ENCODE results near the gene AAMDC.

The AAMDC gene

DNA sequence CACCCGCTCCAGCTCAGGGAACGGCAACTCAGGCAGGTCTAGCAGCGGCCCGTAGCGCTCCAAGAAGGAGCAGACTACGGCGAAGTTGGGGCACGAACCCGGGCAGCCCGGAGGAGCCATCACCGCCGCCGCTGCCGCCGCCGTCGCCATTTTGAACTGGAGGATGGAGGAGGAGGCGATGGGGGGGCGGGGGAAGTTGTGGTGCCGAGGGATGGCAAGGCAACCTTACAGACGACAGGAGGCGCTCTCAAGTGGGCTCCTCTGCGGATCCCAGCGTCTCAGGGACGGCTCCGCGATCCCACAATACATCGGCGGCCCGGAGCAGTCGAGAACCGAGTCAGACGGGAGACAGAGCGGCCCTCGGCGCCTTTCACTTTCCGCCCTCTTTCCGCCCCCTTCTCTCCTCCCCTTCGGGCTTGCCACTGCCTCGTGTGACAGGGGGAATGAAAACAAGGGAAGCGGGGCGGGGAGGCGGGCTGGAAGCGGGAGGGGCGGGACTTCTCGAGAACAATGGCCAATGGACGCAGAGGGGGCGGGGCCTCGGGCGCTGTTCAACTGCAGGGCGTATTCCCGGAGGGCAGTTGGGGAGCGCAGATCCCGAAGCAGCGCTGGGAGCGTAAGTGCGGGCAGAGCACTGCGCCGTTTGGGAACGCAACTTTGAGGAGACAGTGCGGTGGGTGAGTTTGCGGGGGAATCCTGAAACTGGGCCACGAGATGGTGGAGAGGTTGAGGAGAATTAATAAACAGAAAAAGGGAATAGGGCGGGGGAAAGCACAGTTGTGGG, at the start of gene AAMDC, which contains the start of gene RSF1:
AAMDC (plus strand) TSS at position 580 of the 784 bp plus-strand sequence. CDS start 21,353 bp downstream, outside the sequence.
RSF1 (minus strand) TSS at position 158 of the 784 bp plus-strand sequence; CDS start at position 150, 8 bp downstream.
- DNase-seq (ENCODE audit: low spot score), result peak; percentile 99
- peak; percentile 86 for FAIRE-seq

- DNase-seq (ENCODE audit: low spot score), result no peak
- FAIRE-seq, result peak; percentile 44
Measured at GRCh38 chr11:77775936-77776335, 45.0 kb upstream of the AAMDC start.

GRCh38 chr11:77776455-77776854, 44.5 kb upstream of the AAMDC start:
- FAIRE-seq, result no peak
- DNase-seq (ENCODE audit: low spot score), result no peak

GRCh38 chr11:77778118-77778517, 42.8 kb upstream of the AAMDC start:
- DNase-seq (ENCODE audit: low spot score) (no peak), FAIRE-seq (no peak)

DNA sequence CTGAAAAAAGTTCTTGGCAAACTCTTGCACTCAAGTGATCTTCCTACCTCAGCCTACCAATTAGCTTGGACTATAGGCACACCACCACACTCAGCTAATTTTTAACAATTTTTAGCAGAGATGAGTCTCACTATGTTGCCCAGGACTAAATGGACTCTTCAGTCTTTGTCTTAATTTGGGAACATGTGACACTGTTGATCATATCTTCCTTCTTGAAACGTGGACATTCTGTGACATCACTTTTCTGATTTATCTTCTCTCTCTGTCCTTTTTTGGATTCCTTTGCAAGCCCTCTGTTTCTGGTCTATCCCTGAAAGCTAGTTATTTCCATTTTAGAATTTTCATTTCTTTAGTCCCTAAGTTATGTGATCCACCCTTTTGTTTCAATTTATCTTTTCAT, 42.4 kb upstream of the AAMDC start:
- DNase-seq (ENCODE audit: low spot score) (no peak), FAIRE-seq (no peak)

- DNase-seq (ENCODE audit: low spot score), result peak; percentile 24
- no peak for FAIRE-seq
Measured at GRCh38 chr11:77779935-77780334, 41.0 kb upstream of the AAMDC start.

- no peak for DNase-seq (ENCODE audit: low spot score)
- no peak for FAIRE-seq
Measured at GRCh38 chr11:77783025-77783424, 37.9 kb upstream of the AAMDC start.

DNA sequence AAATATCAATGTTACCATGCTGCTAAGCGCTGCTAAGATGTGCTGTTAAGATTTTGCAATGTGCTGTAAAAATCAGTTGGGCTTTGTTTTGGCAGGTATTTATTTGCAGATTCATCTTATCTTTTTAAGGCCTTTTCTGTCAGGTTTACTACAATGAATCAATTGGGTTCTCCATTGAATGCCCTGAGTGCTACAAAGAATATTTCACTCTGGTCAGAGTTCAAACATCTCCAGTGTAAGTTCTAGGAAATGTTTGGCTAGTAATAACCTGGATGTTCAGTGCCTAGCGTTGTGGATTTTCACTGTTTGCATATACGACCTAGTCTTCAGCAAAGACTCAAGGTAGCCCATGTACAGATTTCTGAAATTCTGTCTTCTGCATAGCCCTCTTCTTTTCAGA, 36.4 kb upstream of the AAMDC start:
- no peak for FAIRE-seq
- DNase-seq (ENCODE audit: low spot score), result no peak

- DNase-seq (ENCODE audit: low spot score) (no peak), FAIRE-seq (no peak)
Measured at GRCh38 chr11:77789061-77789730, 31.7 kb upstream of the AAMDC start.

DNA sequence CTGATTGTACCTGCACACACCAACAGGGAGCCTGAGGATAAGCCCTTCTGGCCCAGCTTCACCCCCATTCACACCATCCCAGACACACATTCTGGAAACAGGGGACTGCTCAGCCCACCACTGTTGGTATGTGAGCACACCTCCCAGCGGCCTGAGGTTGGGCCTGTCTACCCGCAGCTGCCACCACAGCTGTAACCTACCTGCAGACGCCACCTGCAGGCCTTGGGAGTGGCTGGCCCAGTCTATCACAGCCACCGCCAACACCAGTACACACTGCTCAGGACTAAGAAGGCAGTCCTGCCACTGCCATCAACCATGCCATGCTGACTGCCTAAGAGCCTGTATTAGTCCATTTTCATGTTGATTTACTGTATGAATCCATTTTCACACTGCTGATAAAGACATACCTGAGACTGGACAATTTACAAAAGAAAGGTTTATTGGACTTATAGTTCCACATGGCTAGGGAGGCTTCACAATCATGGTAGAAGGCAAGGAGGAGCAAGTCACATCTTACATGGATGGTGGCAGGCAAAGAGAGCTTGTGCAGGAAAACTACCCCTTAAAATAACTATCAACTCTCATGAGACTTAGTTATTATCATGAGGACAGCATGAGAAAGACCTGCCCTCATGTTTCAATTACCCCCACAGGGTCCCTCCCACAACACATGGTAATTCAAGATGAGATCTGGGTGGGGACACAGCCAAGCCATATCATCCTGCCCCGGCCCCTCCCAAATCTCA, 31.0 kb upstream of the AAMDC start:
- no peak for FAIRE-seq

GRCh38 chr11:77791301-77791700, 29.6 kb upstream of the AAMDC start:
- DNase-seq (ENCODE audit: low spot score), result no peak
- no peak for FAIRE-seq

More for the DNA sequence above, 31.0 kb upstream of the AAMDC start:
- no peak for DNase-seq (ENCODE audit: low spot score)

- DNase-seq (ENCODE audit: low spot score), result no peak
- FAIRE-seq, result no peak
Measured at GRCh38 chr11:77793972-77794371, 27.0 kb upstream of the AAMDC start.

GRCh38 chr11:77799338-77799737, 21.6 kb upstream of the AAMDC start:
- no peak for FAIRE-seq
- no peak for DNase-seq (ENCODE audit: low spot score)

- no peak for FAIRE-seq
Measured at GRCh38 chr11:77800449-77800848, 20.5 kb upstream of the AAMDC start.

DNA sequence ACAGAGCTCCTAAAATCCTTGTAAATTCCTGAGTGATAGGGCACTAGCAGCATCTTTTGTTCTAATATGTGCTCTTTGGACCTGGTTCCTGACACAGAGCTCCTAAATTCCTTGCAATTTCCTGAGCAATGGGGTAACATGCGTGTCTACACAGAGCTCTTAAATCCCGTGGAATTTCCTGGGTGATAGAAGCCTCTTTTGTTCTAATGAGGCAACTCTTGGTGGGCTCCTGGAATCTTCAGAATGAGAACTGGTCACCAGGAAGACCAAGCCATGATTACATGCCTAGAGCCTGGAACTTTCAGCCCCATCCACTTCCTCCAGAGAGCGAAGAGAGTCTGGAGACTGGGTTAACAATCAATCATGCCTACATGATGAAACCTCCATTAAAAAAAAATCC, 19.5 kb upstream of the AAMDC start:
- no peak for DNase-seq (ENCODE audit: low spot score)
- FAIRE-seq, result no peak

More at GRCh38 chr11:77800449-77800848, 20.5 kb upstream of the AAMDC start:
- DNase-seq (ENCODE audit: low spot score), result no peak

- no peak for DNase-seq (ENCODE audit: low spot score)
- FAIRE-seq, result no peak
Measured at GRCh38 chr11:77806415-77806814, 14.5 kb upstream of the AAMDC start.

GRCh38 chr11:77806993-77807392, 14.0 kb upstream of the AAMDC start:
- no peak for FAIRE-seq
- no peak for DNase-seq (ENCODE audit: low spot score)

DNA sequence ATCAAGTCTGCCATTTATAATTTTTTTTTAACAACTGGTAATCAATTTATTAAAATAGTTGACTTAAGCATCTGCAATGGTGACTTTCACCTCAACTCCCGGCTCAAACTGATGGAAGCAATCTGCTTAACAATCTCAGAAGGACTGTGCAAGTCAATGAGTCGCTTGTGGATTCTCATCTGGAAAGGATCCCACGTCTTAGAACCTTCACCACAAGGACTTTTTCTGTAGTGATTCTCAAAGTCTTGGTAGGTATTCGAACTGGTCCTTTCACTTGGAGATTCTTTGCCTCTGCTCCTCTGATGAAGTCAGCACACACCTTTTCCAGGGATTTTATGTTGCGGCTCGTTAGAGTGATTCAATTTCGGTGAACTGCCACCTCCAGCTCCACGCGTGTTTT, 7.7 kb upstream of the AAMDC start:
- FAIRE-seq, result no peak

DNA sequence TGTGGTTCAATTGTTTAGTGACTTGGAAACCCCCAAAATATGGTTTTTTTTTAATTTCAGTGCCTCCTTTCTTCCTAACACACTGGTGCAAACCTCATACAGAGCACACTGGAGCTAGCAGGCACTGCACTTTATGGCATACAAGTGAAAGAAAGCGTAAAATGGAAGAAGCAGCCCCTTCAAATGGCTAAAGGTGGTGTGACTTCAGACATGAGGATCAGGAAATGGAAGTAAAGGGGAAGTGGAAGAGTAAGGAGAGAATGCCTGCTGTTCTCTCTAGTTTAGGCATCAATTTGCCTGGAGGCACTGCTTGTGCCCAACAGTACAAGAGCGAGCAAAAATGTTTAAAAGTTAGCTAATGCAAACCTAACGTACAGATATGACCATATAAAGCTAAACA, 6.1 kb upstream of the AAMDC start:
- DNase-seq (ENCODE audit: low spot score) (no peak), FAIRE-seq (no peak)

More for the DNA sequence above, 7.7 kb upstream of the AAMDC start:
- no peak for DNase-seq (ENCODE audit: low spot score)

- FAIRE-seq (no peak), DNase-seq (ENCODE audit: low spot score) (no peak)
Measured at GRCh38 chr11:77815459-77815858, 5.5 kb upstream of the AAMDC start.

DNA sequence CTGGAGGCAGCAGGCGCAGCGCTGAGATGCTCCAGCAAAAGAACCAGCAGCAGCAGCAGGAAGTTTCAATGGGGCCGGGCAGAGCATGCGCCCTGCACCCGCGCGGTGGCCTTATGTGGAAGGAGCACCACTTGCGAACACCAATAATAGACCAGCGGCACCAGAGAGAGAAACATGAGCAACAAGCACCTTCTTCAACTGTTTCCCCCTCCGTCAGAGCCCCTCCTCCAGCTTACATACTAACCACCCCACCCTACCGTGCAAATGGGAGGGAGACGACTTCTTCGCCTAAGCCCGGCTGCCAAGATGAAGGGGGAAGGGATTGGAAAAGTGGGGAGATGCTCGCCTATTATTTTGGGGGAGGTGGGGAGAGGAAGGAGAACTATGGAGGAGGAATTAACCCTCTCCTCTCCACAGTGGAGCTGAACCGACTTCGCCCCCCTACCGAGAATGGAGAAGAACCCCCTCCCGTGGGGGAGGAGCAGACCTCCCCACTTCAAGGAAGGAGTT, 1.5 kb upstream of the AAMDC start:
- peak; percentile 87 for DNase-seq (ENCODE audit: low spot score)
- peak; percentile 55 for FAIRE-seq

Measured in urothelium cell line (cell line).